HUES48 (cell line): Measurements from ENCODE around the gene PASD1.
"Not testable (repeated sequence)": the region's sequence is repeated elsewhere in the genome, so short reads cannot be mapped to it uniquely, and the experiment has no call there.

Source experiments
- H3K27ac ChIP-seq: one replicate; pipeline ENCODE4 v1.7.0; 2013; ENCODE audit warnings: low read depth, low read length, inconsistent platforms
- H3K27me3 ChIP-seq: 2 replicates; pipeline ENCODE4 v1.6.1; 2013; ENCODE audit warnings: mild to moderate bottlenecking, low read length; ENCODE audit not compliant: control insufficient read depth, insufficient read depth
- H3K36me3 ChIP-seq: 2 replicates; pipeline ENCODE4 v1.6.1; 2013; ENCODE audit warnings: low read length; ENCODE audit not compliant: control insufficient read depth, insufficient read depth
- H3K4me1 ChIP-seq: 2 replicates; pipeline ENCODE4 v1.6.1; 2013; ENCODE audit warnings: mild to moderate bottlenecking, low read length; ENCODE audit not compliant: control insufficient read depth, insufficient read depth
- H3K4me3 ChIP-seq: 2 replicates; pipeline ENCODE4 v1.5.1; 2013; ENCODE audit warnings: mild to moderate bottlenecking, low read depth, low read length
- H3K9ac ChIP-seq: 2 replicates; pipeline ENCODE4 v1.6.1; 2013; ENCODE audit warnings: mild to moderate bottlenecking, low read depth, low read length, moderate library complexity
- H3K9me3 ChIP-seq: 2 replicates; pipeline ENCODE4 v1.6.1; 2013; ENCODE audit warnings: low read length; ENCODE audit not compliant: control insufficient read depth, insufficient read depth

PASD1 gene, protein sequence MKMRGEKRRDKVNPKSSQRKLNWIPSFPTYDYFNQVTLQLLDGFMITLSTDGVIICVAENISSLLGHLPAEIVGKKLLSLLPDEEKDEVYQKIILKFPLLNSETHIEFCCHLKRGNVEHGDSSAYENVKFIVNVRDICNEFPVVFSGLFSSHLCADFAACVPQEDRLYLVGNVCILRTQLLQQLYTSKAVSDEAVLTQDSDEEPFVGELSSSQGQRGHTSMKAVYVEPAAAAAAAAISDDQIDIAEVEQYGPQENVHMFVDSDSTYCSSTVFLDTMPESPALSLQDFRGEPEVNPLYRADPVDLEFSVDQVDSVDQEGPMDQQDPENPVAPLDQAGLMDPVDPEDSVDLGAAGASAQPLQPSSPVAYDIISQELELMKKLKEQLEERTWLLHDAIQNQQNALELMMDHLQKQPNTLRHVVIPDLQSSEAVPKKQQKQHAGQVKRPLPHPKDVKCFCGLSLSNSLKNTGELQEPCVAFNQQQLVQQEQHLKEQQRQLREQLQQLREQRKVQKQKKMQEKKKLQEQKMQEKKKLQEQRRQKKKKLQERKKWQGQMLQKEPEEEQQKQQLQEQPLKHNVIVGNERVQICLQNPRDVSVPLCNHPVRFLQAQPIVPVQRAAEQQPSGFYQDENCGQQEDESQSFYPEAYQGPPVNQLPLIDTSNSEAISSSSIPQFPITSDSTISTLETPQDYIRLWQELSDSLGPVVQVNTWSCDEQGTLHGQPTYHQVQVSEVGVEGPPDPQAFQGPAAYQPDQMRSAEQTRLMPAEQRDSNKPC

GRCh38 chrX:151563449-151563848 is at the start of gene PASD1:
TSS of gene PASD1 (plus strand) at chrX:151563675. CDS start at chrX:151601554, 37,879 bp downstream.
- no peak within 1 kb of the TSS for H3K27ac ChIP-seq
- no peaks in the 10 kb centered on the region for H3K27me3 ChIP-seq
- no peak within 1 kb of the TSS for H3K9ac ChIP-seq
- peaks cover 21% of the 10 kb centered on the region for H3K9me3 ChIP-seq
- H3K4me1 ChIP-seq = no peaks in the 10 kb centered on the region
- H3K36me3 ChIP-seq = no peaks in the 10 kb centered on the region
- no peak within 1 kb of the TSS for H3K4me3 ChIP-seq

DNA sequence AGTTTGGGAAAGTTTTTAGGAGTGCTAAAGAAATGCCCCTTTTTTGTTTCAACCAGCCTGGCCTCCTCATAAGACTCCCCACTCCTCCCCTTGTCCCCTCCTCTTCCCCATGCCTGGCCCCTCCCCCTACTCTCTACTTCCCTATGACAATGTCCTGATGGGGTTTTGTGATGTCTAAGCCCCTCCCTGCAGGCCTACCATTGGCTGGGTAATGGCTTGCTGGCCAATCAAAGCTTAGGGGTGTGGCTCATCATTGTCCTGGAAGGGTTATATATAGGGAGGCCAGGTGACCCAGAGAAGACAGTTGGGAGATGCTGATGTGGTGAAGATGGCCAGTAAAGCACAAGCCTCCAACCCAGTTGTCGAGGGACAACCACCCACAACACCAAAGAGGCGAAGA is 48.2 kb upstream of the PASD1 start:
- Histone ChIP-seq H3K4me1 (0 out of 2 replicates have a peak, but pooled peaks cover 5% of the 10 kb centered on the region), H3K27ac (no peak overlapping the region), H3K9me3 (peaks cover 27% of the 10 kb centered on the region), H3K9ac (no peak overlapping the region), H3K36me3 (no peaks in the 10 kb centered on the region), H3K27me3 (no peaks in the 10 kb centered on the region), H3K4me3 (no peak overlapping the region)

GRCh38 chrX:151516538-151517187 is 46.8 kb upstream of the PASD1 start:
- Histone ChIP-seq H3K4me3 (no peak overlapping the region), H3K4me1 (0 out of 2 replicates have a peak, but pooled peaks cover 5% of the 10 kb centered on the region), H3K36me3 (no peaks in the 10 kb centered on the region), H3K27me3 (no peaks in the 10 kb centered on the region), H3K9me3 (peaks cover 27% of the 10 kb centered on the region), H3K27ac (no peak overlapping the region), H3K9ac (no peak overlapping the region)

DNA sequence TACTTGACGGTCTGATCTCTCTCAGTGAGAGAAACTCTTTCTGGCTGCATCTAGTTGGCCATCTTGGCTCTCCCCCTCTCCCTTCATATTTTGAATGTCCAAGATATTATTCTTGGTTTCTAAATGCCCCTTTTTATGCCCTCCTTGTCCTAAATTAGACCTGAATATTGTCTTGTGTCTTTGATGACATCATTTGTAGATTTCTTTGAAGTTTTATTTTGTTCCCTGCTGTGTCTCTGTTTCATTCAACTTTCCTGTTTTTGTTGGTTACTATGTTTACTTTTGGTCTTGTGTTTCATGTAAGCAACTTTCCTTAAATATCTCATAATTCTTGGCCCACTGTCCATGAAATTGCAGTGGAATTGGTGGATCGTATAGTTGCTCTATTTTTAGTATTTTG is 46.1 kb upstream of the PASD1 start:
- H3K27me3 ChIP-seq = no peaks in the 10 kb centered on the region
- H3K36me3 ChIP-seq = no peaks in the 10 kb centered on the region
- no peak overlapping the region for H3K9ac ChIP-seq
- peaks cover 27% of the 10 kb centered on the region for H3K9me3 ChIP-seq
- H3K4me1 ChIP-seq = 0 out of 2 replicates have a peak, but pooled peaks cover 9% of the 10 kb centered on the region
- H3K4me3 ChIP-seq = no peak overlapping the region
- H3K27ac ChIP-seq = no peak overlapping the region

- no peak overlapping the region for H3K9ac ChIP-seq
- H3K4me3 ChIP-seq = no peak overlapping the region
- no peak overlapping the region for H3K27ac ChIP-seq
- no peaks in the 10 kb centered on the region for H3K27me3 ChIP-seq
- H3K36me3 ChIP-seq = no peaks in the 10 kb centered on the region
- H3K4me1 ChIP-seq = 0 out of 2 replicates have a peak, but pooled peaks cover 13% of the 10 kb centered on the region
- H3K9me3 ChIP-seq = peaks cover 14% of the 10 kb centered on the region; the same call in 1 of the 2 replicates
Measured at GRCh38 chrX:151523351-151523750, 40.1 kb upstream of the PASD1 start.

GRCh38 chrX:151536571-151536970 is 26.9 kb upstream of the PASD1 start:
- no peaks in the 10 kb centered on the region for H3K27me3 ChIP-seq
- H3K4me1 ChIP-seq = no peaks in the 10 kb centered on the region
- H3K9me3 ChIP-seq = peaks cover 39% of the 10 kb centered on the region
- no peak overlapping the region for H3K9ac ChIP-seq
- no peak overlapping the region for H3K27ac ChIP-seq
- H3K36me3 ChIP-seq = no peaks in the 10 kb centered on the region
- no peak overlapping the region for H3K4me3 ChIP-seq

DNA sequence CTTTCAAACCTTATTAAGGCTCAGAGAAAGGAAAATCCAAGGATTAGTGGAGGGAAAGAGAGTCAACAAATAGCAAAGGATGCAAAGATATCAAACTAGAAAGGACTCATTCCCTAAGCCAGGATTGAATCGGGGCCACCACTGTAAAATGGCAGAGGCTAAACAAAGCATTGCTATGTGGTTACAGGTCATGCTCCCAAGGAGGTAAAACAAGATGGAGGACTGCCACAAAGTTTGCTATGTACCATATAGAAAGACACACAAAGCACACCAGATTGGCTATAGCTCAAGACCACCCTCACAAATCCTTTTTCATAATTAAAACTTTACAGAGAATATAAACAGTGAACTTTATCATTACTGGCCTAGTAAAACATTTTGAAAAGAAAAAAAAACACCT is 25.9 kb upstream of the PASD1 start:
- H3K36me3 ChIP-seq = no peaks in the 10 kb centered on the region
- no peak overlapping the region for H3K27ac ChIP-seq
- H3K4me3 ChIP-seq = no peak overlapping the region
- H3K4me1 ChIP-seq = no peaks in the 10 kb centered on the region
- H3K27me3 ChIP-seq = no peaks in the 10 kb centered on the region
- H3K9ac ChIP-seq = no peak overlapping the region
- H3K9me3 ChIP-seq = peaks cover 35% of the 10 kb centered on the region

- H3K27me3 ChIP-seq = no peaks in the 10 kb centered on the region
- H3K9me3 ChIP-seq = peaks cover 28% of the 10 kb centered on the region
- H3K4me1 ChIP-seq = no peaks in the 10 kb centered on the region
- no peak overlapping the region for H3K9ac ChIP-seq
- H3K36me3 ChIP-seq = no peaks in the 10 kb centered on the region
- no peak overlapping the region for H3K27ac ChIP-seq
- no peak overlapping the region for H3K4me3 ChIP-seq
Measured at GRCh38 chrX:151538190-151539122, 25.0 kb upstream of the PASD1 start.

GRCh38 chrX:151543706-151544105 is 19.8 kb upstream of the PASD1 start:
- Histone ChIP-seq H3K9me3 (peaks cover 25% of the 10 kb centered on the region), H3K4me1 (no peaks in the 10 kb centered on the region), H3K36me3 (no peaks in the 10 kb centered on the region), H3K27ac (no peak overlapping the region), H3K9ac (no peak overlapping the region), H3K27me3 (no peaks in the 10 kb centered on the region), H3K4me3 (no peak overlapping the region)

GRCh38 chrX:151546226-151546625 is 17.2 kb upstream of the PASD1 start:
- H3K36me3 ChIP-seq, H3K4me3 ChIP-seq, H3K27me3 ChIP-seq, H3K4me1 ChIP-seq, H3K27ac ChIP-seq, H3K9ac ChIP-seq: not testable (repeated sequence)
- H3K9me3 ChIP-seq = peaks cover 13% of the 10 kb centered on the region
